Stimulated activated CD8-positive, alpha-beta memory T cell treated with anti-CD3 and anti-CD28 coated beads, Interleukin-12 subunit alpha, Interleukin-12 subunit beta, amount 100 ng/mL, for 24 hours (primary cell): ENCODE measurements around the gene LNP1.
"Not testable (repeated sequence)": the region's sequence is repeated elsewhere in the genome, so short reads cannot be mapped to it uniquely, and the experiment has no call there.

Experiments
- DNase-seq: peaks from one replicate; pipeline ENCODE4 v3.0.0-alpha.2; 2020; ENCODE audit errors: extremely low read depth

LNP1 gene

GRCh38 chr3:100400780-100401673 is at the start of gene LNP1, which contains the start of gene TOMM70:
LNP1 (plus strand) TSS chr3:100401539; CDS start chr3:100429730, 28,191 bp downstream.
TOMM70 (minus strand) TSS chr3:100401089; CDS start chr3:100400949, 140 bp downstream.
- DNase-seq = peak; percentile 94

- DNase-seq = not testable (repeated sequence)
These were observed 49.6 kb upstream of the LNP1 start for GRCh38 chr3:100351770-100352169.

- no peak for DNase-seq
These were observed 48.8 kb upstream of the LNP1 start for GRCh38 chr3:100352296-100353231.

- DNase-seq = no peak
These were observed 46.5 kb upstream of the LNP1 start for GRCh38 chr3:100354850-100355249.

- DNase-seq = no peak
These were observed 42.9 kb upstream of the LNP1 start for GRCh38 chr3:100358413-100358812.

- DNase-seq = no peak
These were observed 42.3 kb upstream of the LNP1 start for GRCh38 chr3:100359035-100359434.

- DNase-seq = no peak
These were observed 40.4 kb upstream of the LNP1 start for GRCh38 chr3:100360757-100361496.

- DNase-seq = no peak
These were observed 39.4 kb upstream of the LNP1 start for GRCh38 chr3:100361897-100362296.

GRCh38 chr3:100364421-100364820 is 36.9 kb upstream of the LNP1 start:
- DNase-seq = no peak

GRCh38 chr3:100366424-100366823 is 34.9 kb upstream of the LNP1 start:
- DNase-seq = no peak

GRCh38 chr3:100368441-100368840 is 32.9 kb upstream of the LNP1 start:
- DNase-seq = no peak

- DNase-seq = no peak
These were observed 30.6 kb upstream of the LNP1 start for GRCh38 chr3:100370756-100371155.

- DNase-seq = no peak
These were observed 26.8 kb upstream of the LNP1 start for GRCh38 chr3:100374521-100374920.

- no peak for DNase-seq
These were observed 25.0 kb upstream of the LNP1 start for GRCh38 chr3:100376301-100376700.

- DNase-seq = no peak
These were observed 16.4 kb upstream of the LNP1 start for GRCh38 chr3:100384733-100385525.

- DNase-seq = no peak
These were observed 14.8 kb upstream of the LNP1 start for GRCh38 chr3:100386437-100387074.

GRCh38 chr3:100389025-100389424 is 12.3 kb upstream of the LNP1 start:
- DNase-seq = no peak

GRCh38 chr3:100395679-100396431 is 5.5 kb upstream of the LNP1 start:
- DNase-seq = no peak

GRCh38 chr3:100396967-100397366 is 4.4 kb upstream of the LNP1 start:
- DNase-seq = no peak
